K562 (cell line): ENCODE measurements around the gene LGALS7. TPM values are rescaled to one million over a fixed set of nuclear protein-coding genes. Genes with fewer than 3 reads are reported as not detected.
A peak's percentile ranks its signal among the peaks of the same experiment; 100 is the strongest.

Experiments
- BRF2 ChIP-seq: IDR thresholded peaks from 3 replicates; pipeline ENCODE4 v1.6.1; 2011; ENCODE audit warnings: borderline replicate concordance, mild to moderate bottlenecking; ENCODE audit not compliant: insufficient read length, insufficient read depth
- CREM ChIP-seq: IDR thresholded peaks from 2 replicates; pipeline ENCODE4 v1.6.1; 2014; ENCODE audit warnings: antibody characterized with exemption, low read depth
- EHMT2 ChIP-seq: fragments of 450-650 bp; IDR thresholded peaks from 2 replicates; pipeline ENCODE4 v1.6.1; 2018; ENCODE audit warnings: antibody characterized with exemption
- EP400 ChIP-seq: fragments of 450-650 bp; IDR thresholded peaks from 2 replicates; pipeline ENCODE4 v1.6.1; 2017; ENCODE audit warnings: antibody characterized with exemption, mild to moderate bottlenecking, moderate library complexity
- GMEB1 ChIP-seq: fragments of 250-450 bp; sonication (Bioruptor Pico); IDR thresholded peaks from 2 replicates; pipeline ENCODE4 v1.4.0; 2020; ENCODE audit warnings: mild to moderate bottlenecking
- HLTF ChIP-seq: fragments of 450-650 bp; IDR thresholded peaks from 2 replicates; pipeline ENCODE4 v1.6.1; 2016
- HNRNPUL1 ChIP-seq: fragments of 200-400 bp; formaldehyde crosslinking; IDR thresholded peaks from 2 replicates; pipeline ENCODE4 v1.6.1; 2017; ENCODE audit warnings: low read length
- KLF10 ChIP-seq: fragments of 250-450 bp; sonication (Bioruptor Pico); IDR thresholded peaks from 2 replicates; pipeline ENCODE4 v1.6.1; 2021; ENCODE audit warnings: matching md5 sums
- L3MBTL2 ChIP-seq: fragments of 450-650 bp; IDR thresholded peaks from 2 replicates; pipeline ENCODE4 v1.6.1; 2016; ENCODE audit warnings: mild to moderate bottlenecking, moderate library complexity
- MYC ChIP-seq, 2 experiments: fragments of 250-450 bp in 1 of 2; sonication (Bioruptor Pico) in 1 of 2; IDR thresholded peaks; 2 replicates each; pipeline versions ENCODE4 v1.5.1 to v1.6.1; 2012 to 2021; ENCODE audit warnings: low read depth in 2 of 2, borderline replicate concordance in 1 of 2, improper control_type of control experiment in 1 of 2, low read length in 1 of 2, mild to moderate bottlenecking in 1 of 2, moderate library complexity in 1 of 2
- NFE2L1 ChIP-seq: fragments of 450-650 bp; IDR thresholded peaks from 2 replicates; pipeline ENCODE4 v1.6.1; 2016; ENCODE audit warnings: missing genetic modification characterization, low read depth, mild to moderate bottlenecking, missing compliant biosample characterization, moderate library complexity, borderline replicate concordance
- SMAD4 ChIP-seq: fragments of 250-450 bp; sonication (Bioruptor Pico); conservative IDR thresholded peaks from 2 replicates; pipeline ENCODE4 v1.8.0; 2021; ENCODE audit warnings: inconsistent platforms, mild to moderate bottlenecking, moderate library complexity
- SMARCA5 ChIP-seq: fragments of 450-650 bp; IDR thresholded peaks from 2 replicates; pipeline ENCODE4 v1.6.1; 2016
- TRIM24 ChIP-seq, 2 experiments: fragments of 450-650 bp; IDR thresholded peaks; 2 replicates each; pipeline ENCODE4 v1.6.1; 2016
- YY1 ChIP-seq, 3 experiments: IDR thresholded peaks; 2 replicates each; pipeline ENCODE4 v1.6.1; 2011; ENCODE audit warnings: low read length in 2 of 3, mild to moderate bottlenecking in 2 of 3, moderate library complexity in 2 of 3, borderline replicate concordance in 1 of 3, control low read depth in 1 of 3, low read depth in 1 of 3; ENCODE audit not compliant: insufficient read depth in 3 of 3, insufficient replicate concordance in 2 of 3, control insufficient read depth in 1 of 3, insufficient read length in 1 of 3; ENCODE audit errors: extremely low read depth in 1 of 3
- ZBTB11 ChIP-seq, 3 experiments: fragments of 200-800 bp in 1 of 3; fragments of 250-450 bp in 1 of 3; fragments of 450-650 bp in 1 of 3; sonication (Bioruptor Pico) in 1 of 3; sonication (Bioruptor generic) in 1 of 3; formaldehyde crosslinking in 1 of 3; IDR thresholded peaks; 2 replicates each; pipeline versions ENCODE4 v1.6.1 to v1.8.0; 2016 to 2022; ENCODE audit warnings: mild to moderate bottlenecking in 2 of 3, missing genetic modification characterization in 2 of 3, missing compliant biosample characterization in 1 of 3, moderate library complexity in 1 of 3
- ZFX ChIP-seq: sonication (generic); formaldehyde crosslinking; IDR thresholded peaks from 2 replicates; pipeline ENCODE4 v1.8.0; 2022; ENCODE audit warnings: mild to moderate bottlenecking, missing genetic modification reagents, moderate library complexity
- ZNF197 ChIP-seq: fragments of 200-800 bp; sonication (Bioruptor generic); IDR thresholded peaks from 2 replicates; pipeline ENCODE4 v1.6.1; 2016; ENCODE audit warnings: low read depth, missing genetic modification characterization, missing compliant biosample characterization
- ZNF263 ChIP-seq: sonication (generic); formaldehyde crosslinking; IDR thresholded peaks from 2 replicates; pipeline ENCODE4 v1.8.0; 2022; ENCODE audit warnings: mild to moderate bottlenecking, missing genetic modification reagents, borderline replicate concordance
- ZNF316 ChIP-seq: fragments of 450-650 bp; IDR thresholded peaks from 2 replicates; pipeline ENCODE4 v1.6.1; 2016
- ZNF347 ChIP-seq: fragments of 450-650 bp; formaldehyde crosslinking; IDR thresholded peaks from 2 replicates; pipeline ENCODE4 v1.4.0; 2020; ENCODE audit warnings: low read depth, mild to moderate bottlenecking, moderate library complexity
- ZNF75A ChIP-seq: fragments of 450-650 bp; formaldehyde crosslinking; IDR thresholded peaks from 2 replicates; pipeline ENCODE4 v1.4.0; 2020; ENCODE audit warnings: mild to moderate bottlenecking
- polyA plus RNA-seq, 8 experiments: library from polyadenylated mRNA; depleted of rRNA in 4 of 8; stranded (reverse) in 5 of 8; unstranded in 3 of 8; fragments of >200 nt; fragmentation: Nextera tagmentation in 2 of 8; fragmentation: Illumina TruSeq in 1 of 8; extraction: Ambion mirVana in 2 of 8; extraction: Trizol in 1 of 8; gene quantifications; 2 replicates each; pipeline versions ENCODE4 v1.2.1 to v1.2.3, GENCODE V29; 2011 to 2014; ENCODE audit warnings: inconsistent platforms in 1 of 8, missing spikeins in 1 of 8
- total RNA-seq, 7 experiments: library from RNA; depleted of rRNA in 6 of 7; stranded (reverse); fragments of >200 nt in 6 of 7; fragmentation: Illumina TruSeq in 2 of 7; extraction: Trizol in 2 of 7; gene quantifications; 2 replicates each; pipeline versions ENCODE4 v1.2.1 to v1.2.3, GENCODE V29; 2011 to 2021; ENCODE audit warnings: low replicate concordance in 1 of 7

The LGALS7 gene
- total and polyA plus RNA-seq, 9 of the 15 experiments (the other 6 are each of a cell fraction or from before 2014, with no cell fraction given), result not detected

GRCh38 chr19:38729653-38730469, 43.5 kb downstream of the LGALS7 start (continued):
- TF ChIP-seq GMEB1 (CRISPR knock-in tag) (no peak), BRF2 (no peak), ZNF347 (CRISPR knock-in tag) (no peak), ZBTB11 (CRISPR knock-in tag; IDR thresholded peaks at IDR 0.05) (no peak), EHMT2 (no peak), MYC (IDR thresholded peaks at IDR 0.05; ENCODE audit: low read depth, low read length) (peak; percentile 88), MYC (CRISPR knock-in tag; IDR thresholded peaks at IDR 0.05; ENCODE audit: borderline replicate concordance, low read depth) (no peak), SMAD4 (CRISPR knock-in tag) (peak; percentile 40), EP400 (no peak), ZFX (CRISPR knock-in tag) (no peak; the same call in 1 of the 2 replicates), ZNF197 (CRISPR knock-in tag) (no peak), HNRNPUL1 (no peak), YY1 (IDR thresholded peaks at IDR 0.05; ENCODE audit: borderline replicate concordance in 1 of 3, control insufficient read depth in 1 of 3, extremely low read depth in 1 of 3, insufficient read depth in 3 of 3, insufficient read length in 1 of 3, insufficient replicate concordance in 2 of 3, low read depth in 1 of 3, low read length in 2 of 3) (no peak), L3MBTL2 (peak; percentile 29; the same call in 1 of the 2 replicates), NFE2L1 (tag) (no peak), CREM (0 out of 2 replicates have a peak, but pooled peaks have one; percentile 35), ZNF75A (no peak), ZNF316 (no peak), TRIM24 (IDR thresholded peaks at IDR 0.05) (no peak), SMARCA5 (0 out of 2 replicates have a peak, but pooled peaks have one; percentile 34), ZNF263 (CRISPR knock-in tag) (peak; percentile 86), KLF10 (no peak), HLTF (peak; percentile 76; the same call in 1 of the 2 replicates)
